PC-3 (cell line): Measurements from ENCODE around the gene DPF1. TPM values are rescaled to one million over a fixed set of nuclear protein-coding genes. Genes with fewer than 3 reads are reported as not detected.

Source experiments
- ATAC-seq: fragments of 200-7000 bp; cut with Tn5 transposase; 2 replicates; pipeline ENCODE4 v1.9.1; 2020; ENCODE audit warnings: mild to moderate bottlenecking, moderate library complexity
- BruUV-seq: library from RNA; stranded (reverse); fragments of 400-500 nt; replicated peaks from 2 replicates; lab custom pipeline; 2021; lab: Mats Ljungman, UMichigan
- CTCF ChIA-PET: fragments of 300-600 bp; sonication (Branson Sonifier 250); formaldehyde crosslinking; loops from one replicate; lab custom pipeline; 2022; ENCODE audit warnings: antibody characterized with exemption; lab: Charles Lee
- POLR2A ChIA-PET: fragments of 300-600 bp; sonication (Branson Sonifier 250); formaldehyde crosslinking; loops from one replicate; lab custom pipeline; 2022; ENCODE audit warnings: antibody characterized with exemption; ENCODE audit not compliant: unreplicated experiment; lab: Charles Lee
- DNase-seq: peaks from one replicate; pipeline ENCODE4 v3.0.0-alpha.2; 2015
- H2AFZ ChIP-seq: fragments of 300-600 bp; sonication (generic); 2 replicates; pipeline ENCODE4 v1.6.0; 2016; ENCODE audit warnings: antibody characterized with exemption, low read length
- H3F3A ChIP-seq: fragments of 300-600 bp; sonication (generic); one replicate; pipeline ENCODE4 v1.6.0; 2017; ENCODE audit warnings: antibody characterized with exemption, low read length, control low read depth, mild to moderate bottlenecking; ENCODE audit not compliant: unreplicated experiment
- H3K27ac ChIP-seq: fragments of 300-600 bp; sonication (generic); 2 replicates; pipeline ENCODE4 v1.5.1; 2016; ENCODE audit warnings: mild to moderate bottlenecking, low read length
- H3K27me3 ChIP-seq: fragments of 300-600 bp; sonication (generic); 2 replicates; pipeline ENCODE4 v1.6.1; 2016; ENCODE audit warnings: low read length, mixed read lengths
- H3K36me3 ChIP-seq: fragments of 300-600 bp; sonication (generic); 2 replicates; pipeline ENCODE4 v1.6.1; 2016; ENCODE audit warnings: low read depth, mixed run types, low read length, mixed read lengths
- H3K4me1 ChIP-seq: fragments of 300-600 bp; sonication (generic); 2 replicates; pipeline ENCODE4 v1.5.1; 2016; ENCODE audit warnings: low read length; ENCODE audit not compliant: insufficient read depth
- H3K4me2 ChIP-seq: fragments of 300-600 bp; sonication (generic); 2 replicates; pipeline ENCODE4 v1.6.0; 2016; ENCODE audit warnings: low read length
- H3K4me3 ChIP-seq: fragments of 300-600 bp; sonication (generic); 2 replicates; pipeline ENCODE4 v1.5.1; 2016; ENCODE audit warnings: mild to moderate bottlenecking, low read length, mixed read lengths
- H3K79me2 ChIP-seq: fragments of 300-600 bp; sonication (generic); 2 replicates; pipeline ENCODE4 v1.6.1; 2017; ENCODE audit warnings: low read length, mixed read lengths
- H3K9ac ChIP-seq: fragments of 300-600 bp; sonication (generic); 2 replicates; pipeline ENCODE4 v1.6.0; 2016; ENCODE audit warnings: mild to moderate bottlenecking, low read length
- H3K9me2 ChIP-seq: fragments of 300-600 bp; sonication (generic); replicated peaks from 2 replicates; pipeline ENCODE4 v1.6.1; 2016; ENCODE audit warnings: mixed run types, low read length, mixed read lengths
- H3K9me3 ChIP-seq: fragments of 300-600 bp; sonication (generic); 2 replicates; pipeline ENCODE4 v1.6.1; 2016; ENCODE audit warnings: low read length, mixed read lengths
- H4K20me1 ChIP-seq: fragments of 300-600 bp; sonication (generic); 2 replicates; pipeline ENCODE4 v1.6.1; 2016; ENCODE audit warnings: low read length, mixed read lengths
- CTCF ChIP-seq: fragments of 300-600 bp; sonication (generic); conservative IDR thresholded peaks from 2 replicates; pipeline ENCODE4 v1.5.1; 2017; ENCODE audit warnings: antibody characterized with exemption, low read depth, mild to moderate bottlenecking, low read length
- EZH2 ChIP-seq: fragments of 300-600 bp; sonication (generic); IDR thresholded peaks from one replicate; pipeline ENCODE4 v1.6.1; 2017; ENCODE audit warnings: antibody characterized with exemption, mild to moderate bottlenecking, low read length; ENCODE audit not compliant: unreplicated experiment
- EZH2phosphoT487 ChIP-seq: fragments of 300-600 bp; sonication (generic); IDR thresholded peaks from 2 replicates; pipeline ENCODE4 v1.6.1; 2018; ENCODE audit warnings: mild to moderate bottlenecking, antibody characterized with exemption, low read length, borderline replicate concordance
- intact Hi-C: fragments of 100-400 bp; cut with micrococcal nuclease; formaldehyde crosslinking; loops from 2 replicates; pipeline ENCODE4 v1.9.0; 2023
- total RNA-seq: library from RNA; depleted of rRNA; stranded (reverse); fragments of >200 nt; gene quantifications from 2 replicates; pipeline ENCODE4 v1.2.3, GENCODE V29; 2014

Gene DPF1
- total RNA-seq, 1 experiment from 2014 or later: 8.1 TPM

- H3F3A ChIP-seq: no peaks in the 10 kb centered on the region
- POLR2A ChIA-PET: no interaction called here
- intact Hi-C loops: no loop called here
- no peaks in the 10 kb centered on the region for H3K79me2 ChIP-seq
- no peaks in the 10 kb centered on the region for H3K9me2 ChIP-seq
- H3K9ac ChIP-seq: no peak overlapping the region
- DNase-seq (no peak), ATAC-seq (no peak)
- no TSS peak for BruUV-seq
- no peaks in the 10 kb centered on the region for H3K4me1 ChIP-seq
- TF ChIP-seq EZH2 (no peak), CTCF (no peak), EZH2phosphoT487 (no peak)
- no peaks in the 10 kb centered on the region; the same call in 1 of the 2 replicates for H3K36me3 ChIP-seq
- no peaks in the 10 kb centered on the region for H4K20me1 ChIP-seq
- no peaks in the 10 kb centered on the region for H3K27me3 ChIP-seq
- no peak overlapping the region for H2AFZ ChIP-seq
- no peak overlapping the region for H3K27ac ChIP-seq
- no peak overlapping the region for H3K4me3 ChIP-seq
- no peaks in the 10 kb centered on the region for H3K9me3 ChIP-seq
- CTCF ChIA-PET: no interaction called here
- H3K4me2 ChIP-seq: no peak overlapping the region
These were observed 52.0 kb downstream of the DPF1 start for GRCh38 chr19:38172001-38172400.

- BruUV-seq: no TSS peak
- Histone ChIP-seq H3K4me2 (no peak overlapping the region), H3K9me2 (no peaks in the 10 kb centered on the region), H3K27me3 (no peaks in the 10 kb centered on the region), H3K36me3 (no peaks in the 10 kb centered on the region; the same call in 1 of the 2 replicates), H4K20me1 (no peaks in the 10 kb centered on the region), H3K4me1 (no peaks in the 10 kb centered on the region), H3K4me3 (no peak overlapping the region), H3K9me3 (no peaks in the 10 kb centered on the region), H2AFZ (no peak overlapping the region), H3F3A (no peaks in the 10 kb centered on the region), H3K27ac (no peak overlapping the region), H3K9ac (no peak overlapping the region), H3K79me2 (no peaks in the 10 kb centered on the region)
- TF ChIP-seq EZH2 (no peak), CTCF (no peak), EZH2phosphoT487 (no peak)
- DNase-seq: no peak
- intact Hi-C loops: no loop called here
- ChIA-PET POLR2A (no interaction called here), CTCF (no interaction called here)
- ATAC-seq: no peak
These were observed 53.7 kb downstream of the DPF1 start for GRCh38 chr19:38170334-38170733.

GRCh38 chr19:38168637-38169036 is 55.4 kb downstream of the DPF1 start:
- TF ChIP-seq CTCF (no peak), EZH2phosphoT487 (no peak), EZH2 (no peak)
- Histone ChIP-seq H3K27ac (no peak overlapping the region), H3K27me3 (no peaks in the 10 kb centered on the region), H3K9me3 (no peaks in the 10 kb centered on the region), H3K79me2 (no peaks in the 10 kb centered on the region), H4K20me1 (no peaks in the 10 kb centered on the region), H3K4me1 (no peaks in the 10 kb centered on the region), H3K4me3 (no peak overlapping the region), H3K4me2 (no peak overlapping the region), H3F3A (no peaks in the 10 kb centered on the region), H3K9me2 (no peaks in the 10 kb centered on the region), H2AFZ (no peak overlapping the region), H3K9ac (no peak overlapping the region), H3K36me3 (no peaks in the 10 kb centered on the region; the same call in 1 of the 2 replicates)
- ChIA-PET CTCF (no interaction called here), POLR2A (no interaction called here)
- DNase-seq: no peak
- ATAC-seq: no peak
- intact Hi-C loops: no loop called here
- no TSS peak for BruUV-seq
